SK-MEL-5 (cell line): Measurements from ENCODE around the gene PCCA. TPM values are rescaled to one million over a fixed set of nuclear protein-coding genes. Genes with fewer than 3 reads are reported as not detected.

Experiments used
- DNase-seq: peaks from one replicate; pipeline ENCODE4 v3.0.0-alpha.2; 2016; ENCODE audit warnings: low read depth, low spot score
- in situ Hi-C: cut with HindIII; loops from 2 replicates; pipeline ENCODE4 v1.10.0; 2016; ENCODE audit warnings: low sequenced_read_pairs, high pct_unique_total_duplicates, low pct_unique_long_range_greater_than_20kb
- total RNA-seq: library from RNA; depleted of rRNA; stranded (reverse); fragments of >200 nt; shearing (Covaris generic); gene quantifications from 2 replicates; pipeline ENCODE4 v1.2.3, GENCODE V29; 2014

Gene PCCA
- total RNA-seq, 1 experiment from 2014 or later: 12.4 TPM

GRCh38 chr13:100541897-100542825 is 453.3 kb downstream of the PCCA start:
- no peak for DNase-seq
- in situ Hi-C loops: no loop called here

- in situ Hi-C loops: no loop called here
- DNase-seq: peak; percentile 46
These were observed 453.9 kb downstream of the PCCA start for GRCh38 chr13:100542826-100543156.

GRCh38 chr13:100543872-100544602 is 455.1 kb downstream of the PCCA start:
- in situ Hi-C loops: no loop called here
- DNase-seq: no peak

- in situ Hi-C loops: no loop called here
- DNase-seq: no peak
These were observed 456.2 kb downstream of the PCCA start for GRCh38 chr13:100544866-100545683.

- in situ Hi-C loops: no loop called here
These were observed 456.8 kb downstream of the PCCA start for GRCh38 chr13:100545684-100546061.

GRCh38 chr13:100546713-100547405 is 458.0 kb downstream of the PCCA start:
- in situ Hi-C loops: no loop called here
- DNase-seq: no peak

More at GRCh38 chr13:100545684-100546061, 456.8 kb downstream of the PCCA start:
- DNase-seq: no peak

- DNase-seq: no peak
- in situ Hi-C loops: no loop called here
These were observed 458.9 kb downstream of the PCCA start for GRCh38 chr13:100547791-100548201.

- in situ Hi-C loops: no loop called here
- DNase-seq: no peak
These were observed 460.4 kb downstream of the PCCA start for GRCh38 chr13:100549316-100549715.

GRCh38 chr13:100552755-100553154 is 463.9 kb downstream of the PCCA start:
- in situ Hi-C loops: no loop called here
- no peak for DNase-seq

GRCh38 chr13:100559886-100560285 is 471.0 kb downstream of the PCCA start:
- no peak for DNase-seq
- in situ Hi-C loops: no loop called here

GRCh38 chr13:100560498-100561157 is 471.7 kb downstream of the PCCA start:
- DNase-seq: no peak
- in situ Hi-C loops: no loop called here

- in situ Hi-C loops: no loop called here
- no peak for DNase-seq
These were observed 472.2 kb downstream of the PCCA start for GRCh38 chr13:100561158-100561499.

- in situ Hi-C loops: no loop called here
- no peak for DNase-seq
These were observed 472.8 kb downstream of the PCCA start for GRCh38 chr13:100561599-100562204.

GRCh38 chr13:100563779-100564178 is 474.9 kb downstream of the PCCA start:
- in situ Hi-C loops: no loop called here
- DNase-seq: no peak

GRCh38 chr13:100564444-100565223 is 475.7 kb downstream of the PCCA start:
- in situ Hi-C loops: no loop called here

GRCh38 chr13:100565286-100565685 is 476.4 kb downstream of the PCCA start:
- DNase-seq: no peak
- in situ Hi-C loops: no loop called here

More at GRCh38 chr13:100564444-100565223, 475.7 kb downstream of the PCCA start:
- no peak for DNase-seq
